Amygdala (tissue), 56 donors: ENCODE results near the gene CYP39A1.
A peak's percentile ranks its signal among the peaks of the same experiment; 100 is the strongest.

Experiments used
- DNase-seq, 56 donors: peaks; one replicate each; lab custom pipeline; 2025; lab: John Stamatoyannopoulos, UW

CYP39A1 gene, protein sequence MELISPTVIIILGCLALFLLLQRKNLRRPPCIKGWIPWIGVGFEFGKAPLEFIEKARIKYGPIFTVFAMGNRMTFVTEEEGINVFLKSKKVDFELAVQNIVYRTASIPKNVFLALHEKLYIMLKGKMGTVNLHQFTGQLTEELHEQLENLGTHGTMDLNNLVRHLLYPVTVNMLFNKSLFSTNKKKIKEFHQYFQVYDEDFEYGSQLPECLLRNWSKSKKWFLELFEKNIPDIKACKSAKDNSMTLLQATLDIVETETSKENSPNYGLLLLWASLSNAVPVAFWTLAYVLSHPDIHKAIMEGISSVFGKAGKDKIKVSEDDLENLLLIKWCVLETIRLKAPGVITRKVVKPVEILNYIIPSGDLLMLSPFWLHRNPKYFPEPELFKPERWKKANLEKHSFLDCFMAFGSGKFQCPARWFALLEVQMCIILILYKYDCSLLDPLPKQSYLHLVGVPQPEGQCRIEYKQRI

DNA sequence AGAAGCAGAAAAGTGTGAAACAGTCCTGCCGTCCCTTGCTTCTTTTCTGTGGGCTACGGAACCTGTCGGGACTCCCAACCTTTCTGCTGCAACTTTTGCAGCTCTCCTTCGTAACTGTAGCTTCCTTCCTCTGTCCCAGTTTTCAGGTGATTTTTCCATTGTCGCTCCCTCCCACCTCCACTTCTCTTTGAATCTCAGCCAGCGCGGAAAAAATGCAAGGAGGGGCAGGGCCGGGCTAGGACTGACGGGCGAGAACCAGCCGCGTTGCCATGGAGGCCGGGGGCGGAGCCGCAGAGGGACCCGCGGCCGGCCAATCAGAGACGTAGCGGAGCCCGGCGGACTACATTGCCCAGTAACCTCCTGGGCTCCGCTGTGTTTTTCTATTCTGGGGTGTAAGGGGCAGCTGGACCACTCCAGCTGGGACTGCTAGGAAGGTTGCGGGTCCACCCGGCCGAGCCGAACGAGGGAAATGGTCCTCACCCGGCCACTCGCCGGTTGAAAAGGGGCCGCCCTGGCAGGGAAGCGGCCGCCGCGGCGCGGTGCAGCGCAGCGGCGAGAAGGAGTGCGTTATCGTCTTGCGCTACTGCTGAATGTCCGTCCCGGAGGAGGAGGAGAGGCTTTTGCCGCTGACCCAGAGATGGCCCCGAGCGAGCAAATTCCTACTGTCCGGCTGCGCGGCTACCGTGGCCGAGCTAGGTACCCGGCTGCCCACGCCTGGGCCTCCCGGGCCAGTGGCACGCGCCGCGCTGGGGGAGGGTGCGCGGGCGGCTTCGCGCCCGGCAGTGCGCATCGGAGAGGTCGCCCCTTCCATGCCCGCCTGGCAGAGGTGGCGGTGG is at the start of gene CYP39A1, which contains the start of gene SLC25A27:
Gene CYP39A1, minus strand, starts transcription at position 216 of the 836 bp plus-strand sequence. CDS start 236 bp downstream, outside the sequence.
Gene SLC25A27, plus strand, starts transcription at position 373 of the 836 bp plus-strand sequence. Its CDS starts 218 bp downstream, at position 591.
- DNase-seq = peak; percentile 68 to 96 (median 86)

DNA sequence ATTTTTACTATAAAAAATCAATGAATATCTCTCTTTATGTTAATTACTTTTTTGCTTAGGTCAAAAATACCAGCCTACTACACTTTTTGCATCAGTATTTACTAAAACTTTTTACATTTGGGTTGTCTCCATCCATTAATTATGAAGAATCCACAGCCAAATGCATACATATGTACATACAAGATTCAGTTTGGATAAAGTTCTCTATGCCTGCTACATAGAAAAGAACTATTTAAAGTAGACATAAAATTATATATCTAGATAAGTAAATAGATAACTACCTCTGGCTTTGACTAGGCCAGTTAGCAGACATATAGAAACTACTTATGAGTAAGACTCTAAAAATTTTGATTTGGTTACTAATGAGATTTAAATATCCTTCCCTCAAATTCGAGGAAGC is 47.4 kb upstream of the CYP39A1 start:
- no peak for DNase-seq

DNA sequence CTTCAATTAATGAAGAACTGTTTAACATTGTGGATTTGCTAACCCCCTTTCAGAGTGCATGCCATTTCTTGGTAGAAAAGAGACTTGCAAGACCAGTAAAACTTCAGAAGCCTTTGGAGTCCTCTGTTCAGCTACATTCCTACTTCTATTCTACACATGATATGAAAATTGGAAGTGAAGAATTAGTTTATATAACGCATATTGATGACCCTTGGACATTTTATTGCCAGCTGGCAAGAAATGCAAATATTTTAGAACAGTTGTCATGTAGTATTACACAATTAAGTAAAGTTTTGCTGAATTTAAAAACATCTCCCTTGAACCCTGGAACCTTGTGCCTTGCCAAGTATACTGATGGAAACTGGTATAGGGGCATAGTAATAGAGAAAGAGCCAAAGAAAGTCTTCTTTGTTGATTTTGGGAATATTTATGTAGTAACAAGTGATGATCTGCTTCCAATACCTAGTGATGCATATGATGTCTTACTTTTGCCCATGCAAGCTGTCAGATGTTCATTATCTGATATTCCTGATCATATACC is 38.4 kb upstream of the CYP39A1 start:
- no peak for DNase-seq

DNA sequence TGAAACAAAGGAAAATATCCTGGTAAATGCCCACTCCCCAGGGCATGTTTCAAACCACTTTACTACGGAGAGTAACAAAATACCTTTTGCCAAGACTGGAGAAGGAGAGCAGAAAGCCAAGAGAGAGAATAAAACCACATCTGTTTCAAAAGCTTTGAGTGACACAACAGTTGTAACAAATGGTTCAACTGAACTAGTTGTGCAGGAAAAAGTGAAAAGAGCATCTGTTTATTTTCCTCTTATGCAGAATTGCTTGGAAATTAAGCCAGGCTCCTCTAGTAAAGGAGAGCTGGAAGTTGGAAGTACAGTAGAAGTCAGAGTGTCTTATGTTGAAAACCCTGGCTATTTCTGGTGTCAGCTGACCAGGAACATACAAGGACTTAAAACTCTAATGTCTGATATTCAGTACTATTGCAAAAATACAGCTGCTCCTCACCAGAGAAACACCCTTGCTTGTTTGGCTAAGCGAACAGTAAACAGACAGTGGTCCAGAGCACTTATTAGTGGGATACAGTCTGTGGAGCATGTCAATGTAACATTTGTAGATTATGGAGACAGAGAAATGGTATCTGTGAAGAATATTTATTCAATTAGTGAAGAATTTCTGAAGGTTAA is 37.6 kb upstream of the CYP39A1 start:
- no peak for DNase-seq

GRCh38 chr6:46689657-46690056 is 37.0 kb upstream of the CYP39A1 start:
- DNase-seq = no peak

GRCh38 chr6:46688966-46689335 is 36.3 kb upstream of the CYP39A1 start:
- DNase-seq = no peak

DNA sequence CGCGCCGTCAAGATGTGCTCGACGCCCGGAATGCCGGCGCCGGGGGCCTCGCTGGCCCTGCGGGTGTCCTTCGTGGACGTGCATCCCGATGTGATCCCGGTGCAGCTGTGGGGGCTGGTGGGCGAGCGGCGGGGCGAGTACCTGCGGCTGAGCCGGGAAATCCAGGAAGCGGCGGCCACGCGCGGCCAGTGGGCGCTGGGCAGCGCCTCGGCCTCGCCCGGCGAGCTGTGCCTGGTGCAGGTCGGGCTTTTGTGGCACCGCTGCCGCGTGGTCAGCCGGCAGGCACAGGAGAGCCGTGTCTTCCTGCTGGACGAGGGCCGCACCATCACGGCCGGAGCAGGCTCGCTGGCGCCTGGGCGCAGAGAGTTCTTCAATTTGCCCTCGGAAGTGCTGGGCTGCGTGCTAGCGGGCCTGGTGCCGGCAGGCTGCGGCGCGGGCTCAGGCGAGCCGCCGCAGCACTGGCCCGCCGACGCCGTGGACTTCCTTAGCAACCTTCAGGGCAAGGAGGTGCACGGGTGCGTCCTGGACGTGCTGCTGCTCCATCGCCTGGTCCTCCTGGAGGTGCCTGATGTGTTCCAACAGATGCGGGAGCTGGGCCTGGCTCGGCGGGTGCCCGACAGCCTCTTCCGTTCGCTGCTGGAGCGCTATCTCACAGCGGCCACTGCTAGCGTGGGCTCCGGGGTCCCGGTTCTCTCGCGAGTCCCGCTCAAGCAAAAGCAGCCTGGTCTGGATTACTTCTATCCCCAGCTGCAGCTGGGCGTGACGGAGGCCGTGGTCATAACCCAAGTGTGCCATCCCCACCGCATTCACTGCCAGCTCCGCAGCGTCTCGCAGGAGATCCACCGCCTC is 35.7 kb upstream of the CYP39A1 start:
- peak in 1 of 56 donors; percentile 1 for DNase-seq

DNA sequence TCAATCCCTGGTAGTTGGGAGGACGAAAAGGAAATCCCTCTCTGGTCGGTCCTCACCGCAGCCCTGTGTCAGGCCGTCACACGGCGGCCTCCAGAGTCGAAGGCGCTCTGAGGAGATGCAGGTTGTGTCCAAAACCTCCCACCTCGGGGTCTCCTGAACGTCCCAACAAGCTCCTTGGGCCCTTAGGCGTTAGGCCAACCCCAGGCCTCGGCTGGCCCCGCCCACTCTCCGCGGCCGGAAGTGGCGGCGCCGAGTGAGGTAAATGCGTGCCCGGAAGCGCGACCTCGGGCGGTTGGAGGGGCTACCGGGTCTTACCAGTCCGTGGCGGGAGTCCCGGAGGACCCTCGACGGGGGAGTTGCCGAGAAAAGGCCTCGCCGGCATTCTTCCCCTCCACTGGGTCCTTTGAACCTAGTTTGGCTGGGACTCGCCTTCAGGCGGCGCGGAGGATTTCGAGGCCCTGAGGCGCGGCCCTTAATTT is 35.0 kb upstream of the CYP39A1 start, which contains the start of gene TDRD6:
Gene TDRD6, plus strand, starts transcription at position 267 of the 479 bp plus-strand sequence. CDS start 244 bp downstream, outside the sequence.
- DNase-seq = no peak

DNA sequence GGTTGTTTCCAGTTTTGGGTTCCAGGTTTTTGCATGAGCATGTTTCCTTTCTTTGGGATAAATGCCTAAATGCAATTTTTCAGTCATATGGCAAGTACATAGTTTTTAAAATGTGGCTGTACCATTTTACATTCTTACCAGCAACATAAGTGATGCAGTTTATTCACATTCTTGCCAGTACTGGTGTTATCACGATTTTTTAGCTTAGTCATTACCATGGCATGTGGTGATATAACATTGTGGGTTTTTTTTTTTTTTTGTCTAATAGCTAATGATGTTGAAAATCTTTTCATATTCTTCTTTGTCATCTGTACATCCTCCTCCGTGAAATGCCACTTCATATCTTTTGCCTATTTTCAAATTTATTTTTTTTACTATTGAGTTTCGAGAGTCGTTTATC is 32.2 kb upstream of the CYP39A1 start:
- DNase-seq = no peak

DNA sequence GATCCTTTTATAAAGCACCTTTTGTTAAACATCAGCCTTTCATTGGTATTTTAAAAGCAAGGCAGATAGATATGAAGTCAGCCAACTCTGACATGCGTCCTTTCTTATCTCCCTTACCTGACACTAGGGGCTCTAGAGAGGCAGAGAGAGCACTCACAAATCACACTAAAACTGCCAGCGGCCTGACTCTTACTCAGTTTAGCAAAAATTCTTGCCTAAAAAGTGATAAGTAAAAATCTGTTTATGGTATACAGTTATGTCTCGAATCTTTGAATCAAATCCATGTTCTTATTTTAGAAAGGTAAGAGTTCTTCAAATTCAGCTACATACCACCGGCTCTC is 24.7 kb upstream of the CYP39A1 start:
- no peak for DNase-seq

- no peak for DNase-seq
These were observed 24.1 kb upstream of the CYP39A1 start for GRCh38 chr6:46676604-46677313.

DNA sequence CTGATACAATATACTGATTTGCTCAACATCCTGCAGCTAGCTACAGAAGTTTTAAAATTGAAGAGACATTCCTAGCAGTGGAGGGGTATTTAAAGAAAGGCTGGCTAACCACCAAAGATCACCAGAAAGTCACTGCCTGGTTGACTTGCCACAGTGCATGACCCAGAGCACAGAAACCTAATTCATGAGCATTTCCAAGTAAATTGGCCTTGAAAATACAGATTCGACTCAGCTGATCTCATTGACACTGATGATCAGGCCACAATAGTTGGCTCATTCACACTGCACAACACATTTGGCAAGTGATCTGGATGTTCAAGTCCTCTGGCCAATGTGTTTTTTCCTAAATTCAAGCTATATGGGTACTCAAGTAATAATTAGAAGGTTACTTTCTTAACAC is 21.8 kb upstream of the CYP39A1 start:
- no peak for DNase-seq

GRCh38 chr6:46667377-46667776 is 14.8 kb upstream of the CYP39A1 start:
- DNase-seq = no peak

DNA sequence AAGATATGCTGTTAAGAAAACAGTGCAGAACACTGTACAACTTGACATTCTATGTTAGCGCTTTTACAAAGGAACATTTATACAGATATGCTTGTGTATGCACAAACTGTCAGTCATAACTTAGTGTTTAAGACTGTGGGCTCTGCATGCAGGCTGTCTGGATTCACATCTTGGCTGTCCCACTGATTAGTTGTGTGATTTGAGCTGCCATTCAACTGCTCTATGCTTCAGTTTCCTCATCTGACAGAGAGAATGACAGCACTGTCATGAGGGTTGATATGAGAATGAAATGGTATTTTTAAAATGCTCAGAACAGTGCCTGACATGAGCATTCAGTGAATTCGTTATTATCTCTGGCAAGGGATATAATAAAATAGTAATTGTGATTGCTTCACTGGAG is 8.9 kb upstream of the CYP39A1 start:
- DNase-seq = no peak

GRCh38 chr6:46657642-46658041 is 5.0 kb upstream of the CYP39A1 start:
- no peak for DNase-seq

GRCh38 chr6:46655803-46656202 is 3.2 kb upstream of the CYP39A1 start:
- no peak for DNase-seq

- no peak for DNase-seq
These were observed 999 bp upstream of the CYP39A1 start for GRCh38 chr6:46653439-46654195.

DNA sequence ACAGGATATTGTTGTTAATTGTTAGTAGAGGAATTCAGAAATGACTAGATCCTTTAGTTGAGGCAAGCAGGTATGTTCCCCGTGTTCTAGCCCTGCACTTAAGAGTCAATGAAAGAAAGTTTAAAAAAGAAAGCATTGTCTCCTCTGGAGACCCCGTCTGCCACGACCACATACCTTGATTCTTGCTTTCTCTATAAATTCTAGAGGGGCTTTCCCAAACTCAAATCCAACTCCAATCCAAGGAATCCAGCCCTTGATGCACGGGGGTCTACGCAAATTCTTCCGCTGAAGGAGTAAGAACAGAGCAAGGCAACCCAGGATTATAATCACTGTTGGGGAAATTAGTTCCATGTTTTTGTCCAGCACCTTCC is 401 bp downstream of the CYP39A1 start:
- DNase-seq = no peak
